Kidney glomerular epithelial cell (primary cell): ENCODE measurements around the gene SLC1A2.

Source experiments
- DNase-seq: peaks from one replicate; lab custom pipeline; 2025; lab: John Stamatoyannopoulos, UW

SLC1A2 gene

DNA sequence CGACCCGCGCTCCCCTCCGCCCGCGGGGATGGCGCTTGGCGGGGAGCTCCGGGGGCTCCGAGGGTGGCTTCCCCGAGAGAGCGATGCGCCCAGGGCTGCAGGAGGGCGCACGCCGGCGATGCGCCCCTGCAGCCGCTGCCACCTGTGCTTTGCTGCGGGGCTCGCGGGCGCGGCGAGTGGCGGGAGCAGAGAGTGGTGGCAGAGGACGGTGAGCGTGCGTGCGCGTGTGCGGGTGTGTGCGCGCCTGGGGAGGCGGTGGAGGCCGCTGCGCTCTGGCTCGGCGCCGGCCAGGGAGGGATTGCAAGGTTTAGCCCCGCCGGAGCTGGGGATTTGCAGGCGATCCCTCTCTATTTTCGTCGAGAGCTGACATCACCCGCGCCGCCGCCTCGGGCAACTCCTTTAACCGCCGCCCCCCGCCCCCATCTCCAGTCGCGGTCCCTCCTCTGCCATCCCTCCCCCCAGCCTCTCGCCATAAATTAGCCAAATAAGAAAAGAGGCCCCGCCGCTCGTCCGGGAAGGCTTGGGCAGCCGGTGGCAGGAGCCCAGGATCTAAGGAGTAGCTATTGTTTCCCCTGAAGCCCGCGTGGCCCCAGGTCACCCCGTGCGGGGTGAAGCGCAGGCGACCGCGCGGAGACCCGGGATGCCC lies at the start of gene SLC1A2:
SLC1A2 (minus strand) TSS at position 375 of the 646 bp plus-strand sequence. CDS start 592 bp downstream, outside the sequence.
- DNase-seq = no peak

DNA sequence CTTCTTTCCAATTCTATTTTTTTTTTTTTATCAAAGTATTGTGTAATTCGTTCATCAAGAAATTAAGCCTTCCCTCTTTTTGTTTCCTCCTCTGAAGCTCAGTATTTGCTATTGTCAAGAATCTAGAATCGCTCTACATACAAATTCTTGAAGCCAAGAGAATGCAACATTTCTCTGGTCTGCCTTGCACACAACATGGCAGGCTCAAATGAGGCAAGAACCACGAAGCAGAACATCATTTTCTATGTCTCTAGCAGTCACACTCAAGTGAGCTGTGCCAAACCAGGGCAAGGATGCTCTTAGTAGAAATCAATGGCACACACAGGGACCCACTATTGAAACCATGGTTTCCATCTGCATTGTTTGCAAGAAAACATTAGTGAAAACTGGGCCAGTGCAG lies 46.7 kb upstream of the SLC1A2 start:
- DNase-seq = no peak

DNA sequence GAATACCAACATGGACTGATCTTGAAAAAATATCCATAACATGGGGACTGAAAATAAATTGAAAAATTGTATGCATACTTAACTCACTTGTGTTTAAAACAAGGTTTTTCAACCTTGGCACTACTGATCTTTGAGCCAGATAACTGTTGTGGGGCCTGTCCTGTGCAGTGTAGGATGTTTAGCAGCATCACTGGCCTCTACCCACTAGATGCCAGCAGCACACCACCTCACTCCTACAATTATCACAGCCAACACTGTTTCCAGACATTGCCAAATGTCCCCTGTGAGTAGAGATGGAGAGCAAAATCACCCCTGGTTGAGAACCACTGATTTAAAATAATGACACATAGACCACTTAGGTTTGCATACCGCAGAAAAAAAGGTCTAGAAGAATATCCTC lies 45.0 kb upstream of the SLC1A2 start:
- no peak for DNase-seq

DNA sequence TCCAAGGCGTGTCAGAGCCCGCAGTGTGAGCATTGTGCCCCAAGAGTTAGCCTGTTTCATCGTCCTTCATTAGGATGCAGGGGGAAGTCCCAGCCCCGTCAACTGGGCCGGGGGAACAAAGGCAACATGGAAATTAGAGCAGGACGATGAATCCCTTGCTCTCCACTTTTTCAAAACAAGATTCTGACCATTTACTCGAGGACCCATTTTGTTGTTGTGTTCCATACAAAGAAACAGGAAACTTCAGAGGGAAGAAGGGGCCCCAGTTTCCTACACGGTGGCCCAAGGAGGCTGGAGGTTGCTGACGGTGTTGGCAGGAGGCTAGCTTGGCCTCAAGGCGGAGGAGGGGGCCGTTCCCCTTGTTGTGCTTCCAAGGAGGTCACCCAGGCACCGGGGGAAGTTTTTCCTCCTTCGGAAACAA lies 44.0 kb upstream of the SLC1A2 start:
- no peak for DNase-seq

DNA sequence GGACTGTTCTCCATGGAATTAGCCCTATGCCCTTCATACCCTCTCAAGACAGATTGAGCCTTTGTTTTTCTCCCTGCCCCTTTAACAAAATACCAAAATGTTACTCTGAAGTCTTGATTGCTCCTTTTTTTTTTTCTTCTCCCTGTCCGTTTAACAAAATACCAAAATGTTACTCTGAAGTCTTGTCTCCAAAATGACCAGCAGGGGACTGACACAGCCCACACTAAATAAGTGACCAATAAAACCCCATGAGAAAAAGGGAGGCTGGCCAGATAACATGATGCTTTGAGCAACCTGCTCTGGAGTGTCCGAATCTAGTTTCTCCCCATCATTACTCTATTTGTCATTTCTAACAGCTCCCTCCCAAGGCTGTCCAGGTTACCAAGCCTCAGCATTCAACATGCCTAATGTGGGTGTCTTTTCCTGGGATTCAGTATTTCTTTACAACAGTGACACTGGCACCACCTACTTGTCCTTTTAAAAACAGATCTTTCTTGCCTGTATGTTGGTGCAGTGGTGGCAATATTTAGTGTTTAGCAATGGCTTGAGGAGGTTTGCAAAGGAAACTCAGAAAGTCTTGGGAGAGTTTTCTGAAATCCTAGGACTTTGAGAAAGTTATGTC lies 42.7 kb upstream of the SLC1A2 start:
- DNase-seq = no peak

DNA sequence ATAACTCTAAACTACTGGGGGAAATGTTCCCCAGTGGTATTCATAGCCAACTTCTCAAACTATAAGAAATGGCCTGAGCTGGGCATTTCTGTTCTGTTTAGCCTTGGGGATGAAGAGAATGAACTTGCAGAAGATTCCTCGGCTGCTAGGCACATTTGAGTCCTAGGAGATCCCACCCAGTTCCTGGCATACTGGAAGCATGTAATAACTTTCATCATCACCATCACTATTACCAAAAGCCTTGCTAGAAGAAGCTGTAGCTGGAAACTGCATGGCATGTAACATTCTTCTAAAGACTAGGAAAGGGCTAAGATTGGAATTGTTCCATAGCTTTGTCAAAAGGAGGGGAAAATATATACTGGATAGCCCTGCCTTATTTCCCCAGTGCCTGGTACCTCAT lies 40.1 kb upstream of the SLC1A2 start:
- DNase-seq = no peak

DNA sequence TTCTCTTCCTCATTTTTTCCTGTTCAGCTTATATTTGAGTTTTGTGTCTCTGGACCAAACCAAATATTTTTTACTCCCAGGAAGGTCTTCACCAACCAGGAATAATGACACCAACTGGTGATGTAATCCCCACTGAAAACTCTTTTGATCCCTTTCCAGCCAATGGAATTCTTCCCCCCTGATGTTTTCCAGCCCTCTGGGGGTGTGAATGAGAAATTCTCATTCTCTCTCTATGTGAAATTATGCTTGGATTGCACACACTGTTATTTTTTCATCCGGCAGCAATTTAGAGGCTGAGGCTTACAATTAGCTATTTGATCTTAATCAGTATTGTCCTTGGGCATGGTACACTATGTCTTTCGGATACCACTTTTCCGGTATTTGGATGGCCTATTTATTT lies 39.5 kb upstream of the SLC1A2 start:
- DNase-seq = no peak

DNA sequence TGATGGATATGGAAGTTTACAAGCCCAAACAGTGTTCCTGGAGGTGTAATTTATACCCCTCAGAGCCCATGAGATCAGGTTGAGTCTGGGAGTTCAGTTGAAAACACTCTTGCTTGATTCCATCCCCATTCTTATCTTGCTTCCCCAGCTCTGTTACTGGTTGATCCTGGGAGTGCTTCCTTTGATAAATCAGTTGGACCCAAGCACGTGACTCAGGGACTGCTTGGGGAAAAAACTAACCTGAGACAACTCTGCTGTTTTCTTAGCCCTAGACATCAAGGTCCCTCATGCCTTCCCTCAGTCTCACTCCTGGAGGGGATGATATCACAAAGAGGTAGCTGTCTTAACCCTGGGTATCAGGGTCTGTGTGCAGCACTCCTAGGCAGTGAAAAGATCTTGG lies 35.0 kb upstream of the SLC1A2 start:
- no peak for DNase-seq

DNA sequence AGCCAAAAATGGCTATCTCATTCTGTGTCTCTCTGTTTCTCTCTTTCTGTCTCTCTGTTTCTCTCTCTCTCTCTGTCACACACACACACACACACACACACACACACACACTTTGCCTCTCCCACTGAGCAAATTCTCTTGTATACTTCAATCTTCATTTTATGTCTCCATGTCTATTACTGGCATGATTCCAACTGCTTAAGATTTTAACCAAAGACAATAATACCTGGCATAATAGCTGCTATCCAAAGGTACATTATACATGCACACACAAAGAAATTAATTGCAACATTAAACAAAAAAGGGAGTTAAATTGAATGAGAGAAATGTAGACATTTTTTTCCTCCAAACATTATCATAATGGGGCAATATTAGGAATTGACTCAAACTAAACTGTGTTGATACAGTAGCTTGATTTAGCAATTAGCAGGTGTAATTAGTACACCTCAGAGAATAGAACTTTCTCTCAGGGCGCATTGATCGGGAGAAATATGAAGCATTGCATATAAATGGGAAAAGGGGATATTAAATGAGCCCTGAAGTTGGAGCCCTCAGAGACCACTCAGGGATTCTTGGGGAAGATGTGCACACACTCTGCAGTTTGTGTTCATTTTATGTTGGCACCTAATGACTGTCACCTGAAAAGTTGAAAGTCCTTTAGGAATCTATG lies 17.4 kb upstream of the SLC1A2 start:
- DNase-seq = no peak

DNA sequence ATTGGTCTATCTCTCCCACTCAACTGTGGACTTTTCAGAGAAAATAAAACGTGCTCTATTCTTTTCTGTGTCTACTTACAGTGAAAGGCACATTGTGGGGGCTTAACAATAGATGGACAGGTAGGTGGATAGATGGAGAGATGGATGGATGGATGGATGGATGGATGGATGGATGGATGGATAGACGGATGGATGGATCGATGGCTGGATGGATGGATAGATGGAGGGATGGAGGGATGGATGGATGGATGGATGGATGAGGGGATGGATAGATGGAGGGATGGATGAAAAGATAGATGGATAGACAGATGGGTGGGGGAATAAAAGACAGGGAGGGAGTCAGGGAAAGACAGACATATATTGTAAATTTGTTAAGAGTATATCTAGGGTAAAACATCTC lies 14.2 kb upstream of the SLC1A2 start:
- DNase-seq = no peak

DNA sequence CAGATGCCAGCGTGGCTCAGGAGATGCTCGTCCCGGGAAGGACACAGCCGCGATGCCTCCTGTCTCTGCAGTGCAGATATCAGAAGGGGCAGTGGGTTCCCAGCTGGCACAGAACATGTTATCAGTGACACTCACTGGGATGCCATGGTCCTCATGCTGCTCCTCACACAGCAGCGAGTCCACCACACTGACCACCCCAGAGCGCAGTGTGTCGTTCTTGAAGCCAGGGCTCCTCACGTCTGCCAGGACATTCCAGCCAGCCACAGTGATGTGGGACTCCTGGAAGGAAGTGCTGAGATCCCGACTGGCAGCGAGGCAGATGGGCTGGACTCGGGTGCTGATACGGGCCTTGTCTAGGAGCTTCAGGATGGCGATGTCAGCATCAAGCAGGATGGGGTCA lies 13.1 kb upstream of the SLC1A2 start:
- DNase-seq = no peak

DNA sequence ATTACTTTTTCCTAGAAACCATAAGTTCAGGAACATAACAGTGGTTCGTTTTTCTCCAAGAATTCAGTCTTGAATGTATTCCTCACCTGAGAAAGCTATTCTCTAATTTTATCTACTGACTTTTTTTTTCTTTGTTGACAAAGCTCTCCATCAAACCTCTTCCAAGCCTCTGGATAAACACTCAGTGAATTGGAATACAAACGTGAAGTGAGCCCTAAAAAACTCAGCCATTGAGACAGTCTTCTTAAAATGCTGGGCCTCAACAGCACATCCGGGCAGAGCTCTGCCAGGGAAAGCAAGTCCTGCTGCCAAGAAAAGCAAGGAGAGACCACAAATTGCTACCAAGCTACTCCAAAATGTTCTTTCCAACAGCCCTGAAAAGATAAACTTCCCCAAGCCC lies 7.7 kb upstream of the SLC1A2 start:
- no peak for DNase-seq

DNA sequence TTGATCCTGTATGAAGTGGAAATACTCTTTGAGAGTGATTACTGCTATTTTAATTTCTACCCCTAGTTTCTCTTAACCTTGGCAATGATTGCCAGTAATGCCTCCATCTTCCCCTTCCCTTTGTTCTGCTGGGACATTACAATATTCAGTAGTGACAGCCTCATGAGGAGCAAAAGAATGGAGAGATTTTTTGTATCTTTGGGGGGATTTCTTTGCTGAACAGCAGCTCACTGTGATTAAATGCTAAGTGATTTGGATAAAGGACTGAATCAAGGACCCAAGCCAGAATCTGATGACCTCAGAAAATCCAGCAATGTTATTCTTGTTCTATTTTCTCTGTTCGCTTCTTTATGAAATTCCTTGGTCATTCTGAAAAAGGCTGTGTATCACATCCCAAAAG lies 7.0 kb upstream of the SLC1A2 start:
- no peak for DNase-seq

DNA sequence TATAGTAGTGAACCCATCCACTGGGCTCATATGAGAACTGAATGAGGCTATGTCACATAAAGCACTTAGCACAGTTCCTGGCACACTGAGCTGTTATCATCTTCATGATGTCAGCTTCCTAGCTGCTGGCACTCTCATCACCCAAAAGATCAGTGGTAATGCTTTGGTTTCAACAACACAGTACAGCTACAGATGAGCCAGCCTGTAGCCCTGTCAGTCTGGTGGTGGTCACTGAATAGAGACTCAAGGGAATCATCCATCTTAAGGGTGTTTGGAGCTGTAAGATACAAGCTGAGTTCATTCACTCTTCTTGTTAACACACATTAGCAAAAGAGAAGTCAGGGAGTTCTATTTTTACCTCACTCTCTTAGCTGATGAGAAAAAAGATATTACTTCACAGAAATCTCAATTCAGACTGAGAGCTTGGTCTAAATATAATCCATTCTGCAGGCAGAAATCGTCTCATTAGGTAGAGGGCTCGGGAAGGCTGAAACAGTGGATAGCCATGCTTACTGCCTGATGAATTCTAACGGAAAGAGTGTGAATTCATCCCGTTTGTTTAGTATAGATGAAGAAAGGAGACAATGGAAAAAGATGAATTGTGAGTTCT lies 6.3 kb upstream of the SLC1A2 start:
- no peak for DNase-seq

DNA sequence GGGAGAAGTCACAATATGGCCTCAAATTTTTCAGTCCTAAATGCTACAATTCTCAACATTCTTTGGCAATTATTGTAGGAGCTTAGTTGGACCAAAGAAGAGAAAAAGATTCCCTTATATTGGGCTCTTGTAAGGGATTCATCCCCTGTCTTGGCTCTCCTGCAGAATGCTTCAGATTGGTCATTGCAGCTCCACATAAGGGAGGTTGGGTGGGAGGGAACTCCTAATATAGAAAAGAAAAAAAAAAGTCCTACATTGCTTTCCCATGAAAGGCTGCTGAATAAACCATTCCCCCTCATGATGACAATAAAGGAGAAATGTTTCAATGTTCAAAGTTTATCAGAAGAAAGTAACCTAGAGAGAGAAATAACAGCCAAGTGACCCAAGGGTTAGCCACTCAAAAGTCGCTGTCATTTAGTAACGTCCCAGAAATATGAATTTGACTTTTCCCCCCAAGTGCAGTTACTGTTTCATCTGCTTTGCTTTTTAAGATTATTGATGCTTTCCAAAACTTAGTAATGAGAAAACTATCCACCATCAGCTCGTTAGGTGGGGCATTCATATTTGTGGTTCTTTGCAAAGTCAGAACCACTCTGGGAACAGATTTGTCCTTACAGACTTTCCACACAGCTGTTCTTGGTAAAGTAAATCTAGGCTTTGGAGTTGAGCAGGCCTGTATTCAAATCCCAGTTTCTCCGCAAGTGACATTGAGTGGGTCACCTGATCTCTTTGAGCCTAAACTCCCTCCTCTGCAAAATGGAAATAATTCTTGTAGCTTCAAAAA lies 5.0 kb upstream of the SLC1A2 start:
- no peak for DNase-seq

DNA sequence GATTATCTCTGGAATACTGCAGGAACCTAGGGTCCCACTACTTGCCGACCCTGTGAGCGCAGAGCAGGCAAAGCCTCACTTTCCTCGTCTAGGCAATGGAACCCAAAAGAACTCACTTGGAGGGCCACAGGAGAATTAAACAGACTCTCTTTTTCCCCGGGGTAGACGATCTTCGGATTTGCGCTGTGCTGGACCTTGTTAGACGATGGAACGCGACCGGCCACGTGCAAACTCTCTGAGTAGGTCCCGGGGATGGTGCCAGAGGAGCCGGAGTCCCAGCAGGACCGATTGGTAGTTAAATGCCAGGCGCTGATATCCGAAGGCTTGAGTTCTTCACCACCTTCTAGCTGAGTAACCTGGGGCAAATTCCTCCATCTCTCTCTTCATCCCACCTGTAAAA lies 1.0 kb upstream of the SLC1A2 start:
- DNase-seq = no peak

DNA sequence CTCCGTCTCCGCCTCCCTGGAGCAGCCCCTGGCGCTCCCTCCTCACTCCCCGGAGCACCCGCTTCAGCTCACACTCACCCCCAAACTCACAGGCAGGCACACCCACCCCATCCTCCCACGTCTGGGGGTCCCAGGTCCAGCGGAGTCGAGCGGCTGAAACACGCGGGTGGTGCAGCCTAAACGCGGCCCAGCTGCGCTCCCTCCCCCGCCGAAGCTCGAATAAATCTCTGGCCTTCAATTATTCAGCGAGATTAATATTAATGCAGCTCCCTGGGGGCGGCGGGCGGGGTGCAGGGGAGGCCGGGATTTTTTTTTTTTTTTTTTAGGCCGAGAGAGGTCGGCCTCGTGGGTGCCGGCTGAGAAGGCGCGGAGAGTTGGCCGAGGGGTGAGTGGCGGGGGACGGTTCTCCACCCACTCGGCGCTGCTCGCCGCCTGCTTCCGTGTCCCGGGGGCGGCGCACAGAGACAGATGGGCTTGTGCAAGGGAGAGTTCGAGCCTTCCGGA lies 524 bp upstream of the SLC1A2 start:
- no peak for DNase-seq

DNA sequence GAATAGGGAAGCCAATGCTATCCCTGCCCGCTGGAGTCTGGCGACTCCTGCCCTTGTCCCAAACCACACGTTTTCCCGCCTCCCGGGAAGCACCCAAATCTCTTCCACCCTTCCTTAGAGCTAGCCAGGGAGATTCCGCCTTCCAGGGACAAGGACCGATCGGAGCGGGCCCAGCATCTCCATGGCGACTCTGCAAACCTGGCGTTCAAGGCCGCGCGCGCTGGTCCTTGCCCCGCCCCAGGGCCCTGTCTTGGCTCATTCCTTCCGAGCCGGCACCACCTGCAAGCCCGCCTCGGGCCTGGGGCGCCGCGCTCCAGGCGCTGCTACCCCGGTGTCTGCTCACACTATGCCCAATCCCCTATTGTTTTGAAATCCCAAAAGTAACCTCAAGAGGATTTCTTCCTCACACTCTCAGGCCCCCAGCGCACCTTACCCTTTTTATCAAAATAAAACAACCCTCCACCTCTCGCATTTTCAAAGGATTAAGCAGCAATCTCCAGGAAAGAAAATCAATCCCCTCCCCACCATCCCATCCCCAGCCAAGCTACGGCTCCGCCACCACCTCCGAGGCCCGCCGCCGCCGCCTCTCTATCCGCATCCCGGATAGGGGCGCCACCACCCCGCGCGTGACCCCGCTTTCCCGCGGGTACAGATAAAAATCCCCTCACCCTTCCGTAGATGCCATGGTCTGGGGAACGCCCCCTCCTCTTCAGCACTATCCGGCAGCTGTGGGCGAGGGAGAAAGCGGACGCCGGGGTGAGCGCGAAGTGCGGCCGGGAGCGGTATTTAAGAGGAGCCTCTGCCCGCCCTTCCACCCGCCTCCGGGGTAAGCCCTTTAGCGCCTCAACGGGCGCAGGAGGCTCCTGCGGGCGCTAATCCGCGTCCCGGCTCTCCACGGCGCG lies 825 bp downstream of the SLC1A2 start:
- no peak for DNase-seq

DNA sequence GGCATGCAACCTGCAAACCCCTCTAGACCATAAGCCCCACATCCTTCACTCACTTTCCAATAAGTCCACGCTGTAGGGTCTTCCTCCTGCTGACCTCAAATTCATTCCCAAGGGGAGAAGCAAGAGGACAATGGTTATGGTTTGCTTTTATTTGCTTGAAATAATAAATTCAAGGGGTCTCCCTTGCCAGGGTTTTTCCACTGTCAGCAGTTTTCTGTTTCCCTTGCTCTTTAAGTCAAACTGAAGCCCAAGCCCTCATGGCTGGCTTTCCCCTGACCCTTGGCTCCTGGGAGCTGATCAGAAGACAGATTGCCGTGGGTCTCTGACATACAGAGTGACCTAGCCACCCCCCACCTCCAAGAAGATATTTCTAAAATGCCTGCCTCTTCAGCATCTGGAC lies 3.9 kb downstream of the SLC1A2 start:
- no peak for DNase-seq

DNA sequence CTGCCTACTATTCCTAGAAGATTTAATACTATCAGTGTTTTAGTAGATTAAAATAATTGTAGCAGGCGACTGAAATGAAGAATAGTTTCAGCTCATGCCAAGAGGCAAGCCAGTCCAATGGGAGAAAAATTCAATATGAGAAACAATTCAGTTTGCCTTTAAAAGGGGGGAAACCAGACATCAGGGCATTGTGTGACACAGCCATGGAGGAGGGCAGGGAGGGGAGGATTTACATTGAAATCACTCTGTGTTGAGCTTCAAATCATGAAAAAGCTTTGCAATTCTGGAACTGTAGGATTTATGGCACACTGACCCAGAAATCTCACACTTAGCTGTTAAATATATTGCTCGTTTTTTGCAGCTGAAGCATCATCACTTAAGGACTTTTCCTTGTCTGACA lies 4.6 kb downstream of the SLC1A2 start:
- no peak for DNase-seq

DNA sequence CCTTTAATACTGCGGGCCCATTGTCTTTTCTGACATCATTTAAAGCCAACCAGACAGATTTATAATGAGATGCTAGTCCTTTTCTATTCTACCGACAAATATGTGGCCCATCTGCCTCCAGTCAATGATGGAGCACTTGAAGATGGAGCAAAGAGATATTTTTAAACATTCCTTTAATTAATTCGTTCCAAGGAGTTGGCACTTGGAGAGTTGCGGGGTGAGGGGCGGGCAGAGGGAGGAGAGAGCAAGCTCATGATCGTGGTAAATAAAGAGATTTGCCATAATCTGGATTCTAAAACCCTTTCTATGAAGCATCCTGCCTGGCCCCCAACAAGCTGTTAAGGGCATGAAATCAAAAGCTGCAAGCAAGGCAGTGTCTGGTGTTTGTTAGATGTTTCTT lies 5.0 kb downstream of the SLC1A2 start:
- no peak for DNase-seq
